HPDE6-E6E7 (cell line): Measurements from ENCODE around the gene SLC47A2.
A peak's percentile ranks its signal among the peaks of the same experiment; 100 is the strongest.

Experiments
- DNase-seq: peaks from one replicate; pipeline ENCODE4 v3.0.0; 2011; ENCODE audit warnings: missing footprints; ENCODE audit errors: extremely low spot score

SLC47A2 gene

DNA sequence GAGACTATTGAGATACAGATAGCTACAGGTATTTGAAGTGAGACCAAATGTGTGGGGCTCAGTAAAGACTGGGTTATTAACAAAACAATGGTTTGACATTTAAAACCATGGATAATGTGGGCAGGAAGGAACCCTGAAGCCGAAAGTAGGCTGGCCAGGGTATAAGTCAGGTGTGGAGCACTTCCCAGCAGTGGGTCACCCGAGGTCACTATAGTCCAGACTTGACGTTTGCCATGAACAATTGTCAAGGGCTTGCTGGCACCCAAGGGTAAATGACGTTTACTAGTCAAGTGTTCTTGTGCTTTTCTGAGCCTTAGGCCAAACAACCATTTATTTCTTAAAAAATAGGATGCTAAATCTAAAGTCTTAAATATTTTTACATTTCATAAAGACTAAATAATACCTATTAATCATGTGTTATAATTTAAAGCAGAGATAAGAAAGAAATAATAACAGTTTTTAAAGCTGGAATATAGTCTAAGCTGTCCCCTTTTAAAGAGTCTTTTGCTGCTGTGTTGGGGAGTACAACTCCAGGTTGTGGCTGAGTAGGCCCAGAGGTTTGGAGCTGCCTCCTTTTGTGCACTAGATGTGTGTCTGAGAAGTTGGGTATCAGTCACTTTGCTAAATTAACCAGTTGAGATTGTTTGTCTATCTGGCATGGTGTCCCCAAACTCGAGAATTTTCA is 52.1 kb downstream of the SLC47A2 start:
- no peak for DNase-seq

DNA sequence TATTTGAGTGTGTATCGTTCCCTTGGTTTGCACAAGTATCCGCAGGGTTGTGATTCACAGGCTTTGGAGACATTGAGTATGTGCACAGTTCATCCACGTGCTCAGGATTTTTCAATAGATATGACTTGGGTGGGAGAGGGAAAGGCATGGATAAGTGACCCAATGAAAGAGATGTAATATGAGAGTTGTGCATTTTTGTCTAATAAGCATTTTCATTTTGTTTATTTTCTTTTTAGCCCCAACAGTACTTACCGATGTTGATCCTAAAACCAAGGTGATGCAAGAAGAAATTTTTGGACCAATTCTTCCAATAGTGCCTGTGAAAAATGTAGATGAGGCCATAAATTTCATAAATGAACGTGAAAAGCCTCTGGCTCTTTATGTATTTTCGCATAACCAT is 53.3 kb downstream of the SLC47A2 start:
- no peak for DNase-seq

DNA sequence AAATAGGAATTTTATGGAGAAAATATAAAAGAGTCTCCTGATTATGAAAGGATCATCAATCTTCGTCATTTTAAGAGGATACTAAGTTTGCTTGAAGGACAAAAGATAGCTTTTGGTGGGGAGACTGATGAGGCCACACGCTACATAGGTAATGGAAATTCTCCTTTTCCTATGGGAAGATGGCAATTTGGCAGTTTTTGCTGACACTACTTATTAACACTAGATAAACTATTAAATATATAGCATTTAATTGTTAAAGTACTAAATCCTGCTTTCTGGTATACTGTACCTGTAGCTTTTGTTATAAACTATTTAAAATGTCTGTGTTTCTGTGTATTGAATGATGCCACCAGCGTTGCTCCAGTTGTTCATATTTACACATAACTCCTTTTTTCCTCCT is 55.3 kb downstream of the SLC47A2 start:
- DNase-seq: no peak

DNA sequence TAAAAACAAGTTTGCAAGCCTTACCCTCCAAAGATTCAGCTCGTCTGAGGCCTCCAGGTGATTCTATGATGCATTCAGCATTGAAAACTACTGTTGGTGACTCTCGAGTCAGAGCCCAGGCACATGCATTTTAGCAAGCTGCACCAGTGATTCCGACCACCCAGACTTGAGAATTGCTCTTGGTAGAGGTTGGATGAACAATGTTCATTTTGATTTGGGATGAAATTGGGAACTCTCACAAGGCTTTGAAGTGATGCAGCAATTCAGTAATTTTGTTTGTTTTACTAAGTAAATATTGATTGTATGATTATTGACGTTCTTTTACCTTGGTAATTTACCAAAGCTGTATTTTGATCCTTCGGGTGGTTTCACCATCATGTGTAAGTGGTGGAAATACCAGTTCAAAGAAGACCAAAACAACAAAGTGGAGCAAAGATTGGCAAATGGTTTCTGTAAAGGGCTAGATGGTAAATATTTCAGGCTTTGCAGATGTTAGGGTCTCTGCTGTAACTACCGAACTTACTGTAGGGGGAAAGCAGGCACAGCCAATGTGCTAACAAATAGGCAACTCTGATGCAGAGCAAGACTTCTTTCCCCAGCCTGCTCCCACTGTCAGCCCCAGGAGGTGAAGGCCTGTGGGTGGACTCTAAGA is 56.0 kb downstream of the SLC47A2 start:
- DNase-seq: no peak

DNA sequence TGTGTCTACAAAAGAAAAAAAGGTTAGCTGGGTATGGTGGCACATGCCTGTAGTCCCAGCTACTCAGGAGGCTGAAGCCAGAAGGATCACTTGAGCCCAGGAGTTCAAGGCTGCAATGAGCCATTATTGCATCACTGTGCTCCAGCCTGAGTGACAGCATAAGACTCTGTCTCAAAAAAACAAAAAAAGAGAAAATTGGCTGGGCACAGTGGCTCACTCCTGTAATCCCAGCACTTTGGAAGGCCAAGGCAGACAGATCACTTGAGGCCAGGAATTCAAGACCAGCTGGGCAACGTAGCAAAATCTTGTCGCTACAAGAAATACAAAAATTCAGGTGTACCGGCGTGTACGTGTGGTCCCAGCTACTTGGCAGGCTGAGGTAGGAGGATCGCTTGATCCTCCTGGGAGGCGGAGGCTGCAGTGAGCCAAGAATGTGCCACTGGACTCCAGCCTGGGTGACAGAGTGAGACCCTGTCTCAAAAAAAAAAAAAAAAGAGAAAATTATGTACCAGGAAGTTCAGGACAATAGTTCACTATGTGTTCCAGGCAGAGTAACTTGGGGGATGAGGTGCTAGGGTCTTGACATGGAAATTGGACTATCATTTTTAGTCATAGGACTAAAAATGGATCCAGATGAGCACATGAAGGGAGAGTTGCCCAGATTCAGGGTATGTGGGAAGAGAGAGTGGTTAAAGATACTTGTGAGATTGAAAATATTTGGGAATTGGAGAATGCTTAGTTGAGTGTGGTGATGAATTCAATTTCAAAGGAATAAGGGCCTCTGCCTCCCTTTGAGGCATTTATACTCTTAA is 56.8 kb downstream of the SLC47A2 start:
- DNase-seq: no peak

DNA sequence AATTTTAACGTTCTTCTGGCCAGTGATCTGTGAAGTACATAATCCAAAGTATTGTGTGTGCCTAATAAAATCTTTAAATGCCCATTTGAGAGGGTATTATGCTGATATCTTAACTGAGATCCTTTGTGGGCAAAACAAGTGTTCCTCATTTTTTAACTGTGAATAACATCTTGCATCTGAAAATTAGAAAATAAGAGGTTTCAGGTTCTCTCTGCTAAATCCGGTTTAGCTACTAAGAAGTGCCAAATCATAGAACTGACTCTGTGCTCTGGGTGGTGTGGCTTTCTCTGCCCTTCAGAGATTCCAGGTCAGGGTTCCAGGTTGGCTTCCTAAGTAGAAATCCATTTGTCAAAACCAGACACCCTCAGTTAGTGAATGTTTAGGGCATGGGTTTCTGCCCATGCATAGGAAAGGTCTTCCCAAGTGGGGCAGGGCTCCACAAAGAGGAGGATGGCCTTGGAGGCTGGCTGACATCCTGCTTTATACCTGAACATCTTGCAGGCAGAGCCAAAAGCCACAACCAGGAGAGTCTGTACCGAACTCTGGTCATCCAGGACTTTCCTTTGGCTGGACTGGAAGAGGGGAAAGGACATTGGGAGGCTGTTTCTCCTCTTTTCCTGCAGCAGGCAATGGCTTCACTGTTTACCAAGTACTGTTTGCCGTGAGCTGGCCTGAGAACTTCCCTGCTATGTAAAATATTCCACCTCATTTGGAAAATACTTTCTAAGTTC is 59.4 kb downstream of the SLC47A2 start:
- no peak for DNase-seq

DNA sequence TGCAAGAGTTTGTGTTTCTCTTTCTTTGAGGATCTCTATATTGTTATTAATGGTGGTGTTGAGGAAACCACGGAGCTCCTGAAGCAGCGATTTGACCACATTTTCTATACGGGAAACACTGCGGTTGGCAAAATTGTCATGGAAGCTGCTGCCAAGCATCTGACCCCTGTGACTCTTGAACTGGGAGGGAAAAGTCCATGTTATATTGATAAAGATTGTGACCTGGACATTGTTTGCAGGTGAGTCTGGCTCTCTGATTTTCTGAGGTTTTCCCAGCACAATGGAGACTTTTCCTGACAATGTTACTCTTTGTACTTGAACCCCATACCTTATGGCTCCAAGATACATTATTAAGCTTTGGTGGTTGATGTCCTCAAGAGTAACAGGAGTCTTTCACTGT is 60.0 kb downstream of the SLC47A2 start:
- no peak for DNase-seq

DNA sequence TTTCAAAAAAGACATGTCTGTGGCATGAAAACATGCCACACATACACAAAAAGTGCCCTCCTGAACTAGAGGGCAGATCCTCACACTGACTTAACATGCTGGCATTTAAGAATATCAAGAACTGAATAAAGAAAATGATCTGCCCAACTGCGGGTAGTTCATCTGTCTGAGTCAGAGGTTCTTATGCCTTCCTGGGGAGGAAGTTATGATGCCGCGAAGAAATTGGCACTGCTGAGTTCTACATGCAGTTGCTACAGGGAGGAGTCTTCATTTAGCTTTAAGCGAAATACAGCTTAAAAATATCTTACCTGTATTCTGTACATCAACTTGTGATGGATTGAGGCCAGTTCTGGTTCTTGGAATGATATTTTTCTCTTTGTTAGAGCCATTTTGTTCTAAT is 61.5 kb downstream of the SLC47A2 start:
- DNase-seq: no peak

DNA sequence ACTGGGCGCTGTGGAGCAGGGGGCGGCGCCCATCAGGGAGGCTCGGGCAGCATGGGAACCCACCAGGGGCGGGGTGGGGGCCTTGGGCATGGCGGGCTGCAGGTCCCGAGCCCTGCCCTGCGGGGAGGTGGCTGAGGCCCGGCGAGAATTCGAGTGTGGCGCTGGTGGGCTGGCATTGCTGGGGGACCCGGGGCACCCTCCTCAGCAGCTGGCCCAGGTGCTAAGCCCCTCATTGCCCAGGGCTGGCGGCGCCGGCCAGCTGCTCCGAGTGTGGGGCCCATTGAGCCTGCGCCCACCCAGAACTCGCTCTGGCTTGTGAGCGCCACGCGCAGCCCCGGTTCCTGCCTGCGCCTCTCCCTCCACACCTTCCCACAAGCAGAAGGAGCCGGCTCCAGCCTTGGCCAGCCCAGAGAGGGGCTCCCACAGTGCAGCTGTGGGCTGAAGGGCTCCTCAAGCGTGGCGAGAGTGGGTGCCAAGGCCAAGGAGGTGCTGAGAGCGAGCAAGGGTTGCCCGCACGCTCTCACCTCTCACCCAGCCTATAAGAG is 62.0 kb downstream of the SLC47A2 start:
- DNase-seq: no peak

DNA sequence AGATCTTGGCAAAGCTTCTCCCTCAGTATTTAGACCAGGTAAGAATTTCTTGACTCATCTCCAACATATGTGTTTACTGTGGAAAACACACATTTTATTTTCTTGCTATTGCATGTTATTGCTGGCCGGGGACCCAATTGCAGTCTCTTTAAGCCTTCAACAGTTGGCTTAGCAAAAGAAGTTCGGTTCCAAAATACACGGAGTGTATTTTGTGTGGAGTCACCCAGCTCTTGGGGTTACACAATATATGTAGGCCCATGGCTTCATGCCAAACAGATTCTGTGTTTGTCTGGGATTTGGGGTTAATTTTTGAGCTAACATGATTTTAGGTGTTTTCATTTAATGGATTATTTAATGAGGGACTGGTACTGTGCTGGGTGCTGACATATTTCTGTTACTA is 63.8 kb downstream of the SLC47A2 start:
- DNase-seq: no peak

DNA sequence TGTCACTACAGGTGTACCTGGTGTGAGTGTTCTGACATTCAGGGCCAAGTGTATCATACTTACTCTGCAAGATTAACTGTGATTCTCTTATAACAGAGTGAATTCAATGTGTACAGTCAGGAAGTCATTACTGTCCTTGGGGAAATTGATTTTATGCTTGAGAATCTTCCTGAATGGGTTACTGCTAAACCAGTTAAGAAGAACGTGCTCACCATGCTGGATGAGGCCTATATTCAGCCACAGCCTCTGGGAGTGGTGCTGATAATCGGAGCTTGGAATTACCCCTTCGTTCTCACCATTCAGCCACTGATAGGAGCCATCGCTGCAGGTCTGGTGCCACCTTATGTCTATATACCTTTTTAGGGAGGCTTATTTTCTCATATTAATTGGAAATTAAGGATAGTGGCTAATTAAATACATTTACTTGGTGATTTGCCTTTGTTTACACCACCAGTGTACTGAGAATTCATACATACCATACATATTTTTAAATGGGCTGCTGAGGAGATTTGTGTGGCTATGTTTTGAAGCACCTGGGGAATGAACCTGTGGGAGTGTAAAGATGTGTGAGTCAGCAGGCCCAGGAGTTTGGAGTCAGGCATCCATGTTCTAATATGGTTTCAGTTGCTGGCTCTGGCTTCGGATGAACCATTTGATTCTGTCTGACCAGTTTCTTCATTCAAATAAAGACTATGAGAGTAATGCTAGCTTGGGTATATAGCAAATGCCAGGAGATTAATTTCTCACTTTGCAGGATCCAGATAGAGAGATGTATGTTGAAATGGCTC is 64.7 kb downstream of the SLC47A2 start:
- no peak for DNase-seq

DNA sequence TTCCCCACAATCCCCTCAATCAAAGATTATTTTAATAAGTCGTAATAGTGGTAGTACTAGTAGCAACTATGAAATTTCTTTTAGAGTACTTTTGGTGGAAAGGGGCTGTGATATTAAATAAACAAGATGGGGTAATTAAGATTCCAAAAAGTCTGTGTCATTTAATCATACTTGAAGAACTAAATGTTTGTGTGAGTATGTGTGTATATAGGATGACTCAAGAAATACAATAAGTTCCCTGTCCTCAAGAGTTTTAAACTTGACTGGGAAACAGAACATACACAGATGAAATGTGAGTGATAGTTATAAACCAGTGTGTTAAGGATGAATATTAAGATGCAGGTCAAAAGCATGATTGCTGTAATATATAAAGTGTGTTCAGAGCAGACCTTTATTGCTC is 65.6 kb downstream of the SLC47A2 start:
- no peak for DNase-seq

DNA sequence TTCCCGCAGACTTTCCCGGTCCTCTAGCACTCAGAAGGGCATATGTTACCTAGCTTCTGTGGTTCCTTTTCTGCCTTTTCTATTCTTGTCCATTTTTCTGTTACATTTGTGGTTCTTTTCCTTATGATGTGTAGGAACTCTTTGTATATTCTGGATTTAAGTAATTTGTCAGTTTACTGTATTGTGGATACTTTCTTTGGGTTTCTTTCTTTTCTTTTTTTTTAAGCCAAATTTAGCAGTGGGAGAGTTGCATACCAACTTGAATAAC is 67.2 kb downstream of the SLC47A2 start:
- no peak for DNase-seq

DNA sequence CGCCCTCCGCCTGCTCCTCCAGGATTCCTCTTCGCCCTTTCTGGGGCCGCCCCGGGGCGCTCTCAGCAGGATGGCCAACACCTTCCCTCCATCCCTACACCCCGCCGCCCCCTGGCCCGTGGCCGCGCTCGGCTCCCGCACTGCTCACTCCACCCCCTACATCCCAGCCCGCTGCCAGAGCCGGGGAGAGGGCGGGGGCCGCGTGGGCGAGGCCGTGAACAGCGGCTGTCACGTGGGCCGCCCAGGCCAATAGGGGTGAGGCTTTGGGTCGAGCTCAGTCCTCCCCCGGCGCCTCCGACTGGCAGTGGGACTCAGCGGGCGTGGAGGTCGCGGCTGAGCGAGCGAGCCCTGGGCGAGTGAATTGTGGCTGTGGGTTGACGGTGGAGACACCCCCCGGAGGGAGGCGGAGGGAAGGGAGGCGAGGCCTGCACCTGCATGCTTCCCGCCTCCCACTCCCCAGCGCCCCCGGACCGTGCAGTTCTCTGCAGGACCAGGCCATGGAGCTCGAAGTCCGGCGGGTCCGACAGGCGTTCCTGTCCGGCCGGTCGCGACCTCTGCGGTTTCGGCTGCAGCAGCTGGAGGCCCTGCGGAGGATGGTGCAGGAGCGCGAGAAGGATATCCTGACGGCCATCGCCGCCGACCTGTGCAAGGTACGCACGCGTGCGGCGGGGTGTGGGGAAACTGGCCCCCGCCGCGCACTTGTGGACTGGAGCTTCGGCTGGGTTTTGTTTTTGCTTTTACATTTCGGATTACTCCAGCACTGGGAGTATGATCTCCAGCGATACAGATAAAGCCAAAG is 67.7 kb downstream of the SLC47A2 start, which contains the start of gene ALDH3A2:
Gene ALDH3A2, plus strand, starts transcription at position 277 of the 799 bp plus-strand sequence. Its CDS starts 221 bp downstream, at position 498.
- peak; percentile 98 for DNase-seq

DNA sequence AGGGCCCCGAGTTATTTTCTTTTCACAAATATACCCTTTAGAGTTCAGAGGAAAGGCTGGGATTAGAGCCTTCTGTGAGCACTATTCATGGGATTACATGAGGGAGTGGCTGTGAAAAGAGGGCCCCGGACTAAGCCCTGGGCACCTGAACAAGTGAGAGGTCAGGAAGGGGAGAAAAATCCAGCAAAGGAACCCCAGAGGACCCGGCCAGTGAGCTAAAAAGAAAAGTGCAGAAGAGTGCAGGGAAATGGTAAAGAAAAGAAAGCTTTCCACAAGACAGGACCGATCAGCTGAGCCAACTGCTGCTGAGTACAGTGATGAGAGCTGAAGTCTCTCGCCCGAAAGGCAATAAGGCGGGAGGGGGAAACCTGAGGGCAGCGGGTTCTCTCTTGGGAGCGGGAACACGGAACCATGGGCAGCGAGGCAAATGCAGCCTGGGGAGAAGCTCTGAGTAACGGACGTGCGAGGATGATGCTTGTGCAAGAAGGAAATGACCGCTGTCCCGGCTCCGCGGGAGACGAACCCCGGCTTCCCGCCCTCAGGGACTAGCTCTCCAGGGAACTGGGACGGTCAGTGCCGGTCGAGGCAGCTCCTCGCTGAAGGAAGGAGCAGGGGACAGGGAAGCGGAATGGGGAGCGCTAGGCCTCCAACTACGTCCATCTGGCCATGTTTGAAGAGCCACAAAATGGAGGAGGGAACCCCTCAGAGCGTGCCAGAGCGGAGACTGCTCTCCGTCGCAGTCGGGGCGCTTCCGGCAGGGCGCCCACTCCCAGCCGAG is 68.5 kb downstream of the SLC47A2 start:
- peak; percentile 39 for DNase-seq

DNA sequence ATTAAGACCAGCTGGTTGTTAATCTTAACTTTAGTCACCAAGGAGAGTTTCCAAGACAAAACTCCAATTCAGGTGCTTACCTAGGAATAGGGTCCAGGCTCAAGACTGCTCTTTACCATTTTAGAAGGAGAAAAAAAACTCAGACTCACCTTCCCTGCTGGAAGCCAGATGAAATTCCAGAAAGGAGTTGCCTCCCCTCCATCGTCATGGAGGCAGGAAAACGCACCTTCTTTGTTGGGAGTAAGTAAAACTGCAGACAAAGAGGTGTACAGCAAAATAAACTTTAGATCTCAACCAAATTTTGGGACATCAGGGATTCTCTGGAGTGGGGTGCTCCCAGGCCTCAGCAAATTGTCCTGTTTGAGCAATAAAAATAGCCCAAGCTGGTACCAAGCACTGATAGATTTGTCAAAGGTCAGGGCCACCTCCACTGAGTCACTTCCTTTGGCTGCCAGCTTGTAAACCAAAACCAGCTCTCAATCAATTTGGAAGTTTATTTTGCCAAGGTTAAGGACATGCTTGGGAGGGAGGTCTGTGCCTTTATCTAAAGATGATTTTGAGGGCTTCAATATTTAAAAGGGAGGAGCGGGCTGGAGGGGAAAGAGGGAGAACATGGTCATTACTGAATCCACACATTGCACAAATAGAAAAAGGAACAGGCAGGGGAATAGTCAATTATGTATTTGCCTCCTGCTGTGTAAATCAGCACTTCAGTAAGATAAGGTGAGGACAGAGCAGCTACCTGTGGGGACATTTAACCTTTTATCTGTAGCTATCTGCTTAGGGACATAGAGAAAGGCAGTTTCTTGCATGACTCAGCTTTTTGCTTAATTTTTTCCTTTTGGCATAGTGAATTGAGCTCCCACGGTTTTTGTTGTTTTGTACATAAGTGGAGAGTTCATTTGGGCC is 69.3 kb downstream of the SLC47A2 start:
- no peak for DNase-seq

DNA sequence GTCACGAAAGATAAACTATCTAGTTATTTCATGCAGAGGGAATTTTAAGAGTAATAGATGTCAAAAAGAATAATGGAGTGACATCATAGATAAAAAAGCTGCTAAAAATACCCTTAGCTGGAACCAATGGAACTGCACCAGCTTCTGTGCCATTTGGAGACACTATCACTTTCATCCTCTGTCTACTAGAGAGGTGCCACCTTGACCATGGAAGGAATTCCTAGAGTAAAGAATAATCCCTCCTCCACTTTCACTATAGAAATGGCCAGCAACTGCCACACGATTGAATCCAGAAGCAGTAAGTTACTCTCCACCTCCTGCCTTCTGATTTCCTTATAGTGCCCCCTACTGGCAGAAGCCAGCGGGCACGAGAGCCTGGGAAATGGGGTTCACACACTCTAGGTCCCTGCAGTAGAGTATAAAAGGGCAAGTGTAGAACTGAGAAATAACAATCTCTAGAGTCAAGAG is 70.6 kb downstream of the SLC47A2 start:
- DNase-seq: no peak

DNA sequence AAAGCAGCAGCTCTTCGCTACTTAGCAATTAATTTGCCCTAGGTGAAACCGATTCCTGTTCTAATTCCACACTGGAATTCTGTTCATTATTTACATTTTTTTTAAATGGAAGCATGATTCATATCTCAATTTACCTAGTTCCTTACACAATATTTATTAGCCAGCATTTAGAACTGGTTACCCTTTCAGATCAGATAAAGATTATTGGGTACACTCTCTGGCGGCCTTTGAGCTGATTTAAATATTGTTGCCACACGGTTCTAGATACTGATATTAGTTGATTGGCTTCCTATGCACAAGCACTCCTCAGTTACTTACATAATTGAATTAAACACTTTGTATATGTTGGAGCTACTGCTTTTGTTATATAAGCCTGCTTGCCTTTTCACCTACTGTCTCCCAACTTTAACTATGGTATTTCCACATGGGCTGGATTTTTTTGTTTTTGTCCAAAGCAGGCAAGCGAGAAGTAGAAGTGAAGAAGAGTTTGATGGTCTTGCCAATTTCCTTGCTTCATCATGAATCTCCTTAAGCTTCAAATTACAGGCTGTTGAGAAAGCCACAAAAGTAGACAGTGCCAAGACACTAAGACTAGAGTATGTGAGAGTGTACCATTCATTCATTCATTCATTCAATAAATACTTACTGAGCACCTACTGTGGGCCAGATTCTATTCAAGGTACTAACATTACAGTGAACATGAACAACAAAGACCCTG is 71.7 kb downstream of the SLC47A2 start:
- DNase-seq: no peak
